ENCODE data around the gene HSPG2. TPM values are rescaled to one million over a fixed set of nuclear protein-coding genes. Genes with fewer than 3 reads are reported as not detected.

Gene HSPG2
- total and polyA plus RNA-seq, 10 of the 15 experiments (the other 5 are each of a cell fraction or from before 2014, with no cell fraction given) = 0.30 to 3.4 (median 0.73) TPM; not detected in 2

GRCh38 chr1:21830792-21831453 is 106.2 kb downstream of the HSPG2 start (continued):
- TF ChIP-seq REST (IDR thresholded peaks at IDR 0.05; ENCODE audit: low read depth, low read length) = no peak
- TF ChIP-seq ATF3 (IDR thresholded peaks at IDR 0.05; ENCODE audit: borderline replicate concordance, extremely low read depth, low read depth, low read length) = no peak
- TF ChIP-seq NFXL1 (IDR thresholded peaks at IDR 0.05; ENCODE audit: borderline replicate concordance) = no peak
- no peak for TF ChIP-seq NFYB (IDR thresholded peaks at IDR 0.05; ENCODE audit: insufficient read depth, low read depth, low read length)
- TF ChIP-seq E2F4 (IDR thresholded peaks at IDR 0.05; ENCODE audit: low read depth, low read length) = no peak

- intact Hi-C loops (cut with micrococcal nuclease; ENCODE audit: unreplicated experiment) (no loop called here), in situ Hi-C loops (cut with MboI) (no loop called here)
- TF ChIP-seq TCF7 (IDR thresholded peaks at IDR 0.05; ENCODE audit: borderline replicate concordance) (no peak), ATF7 (IDR thresholded peaks at IDR 0.05; ENCODE audit: low read depth) (no peak), BACH1 (IDR thresholded peaks at IDR 0.05; ENCODE audit: borderline replicate concordance) (no peak), REST (IDR thresholded peaks at IDR 0.05; ENCODE audit: low read depth, low read length) (no peak), TARDBP (IDR thresholded peaks at IDR 0.05; ENCODE audit: borderline replicate concordance) (no peak), NBN (IDR thresholded peaks at IDR 0.05) (no peak), JUND (IDR thresholded peaks at IDR 0.05; ENCODE audit: low read depth, low read length) (no peak), LARP7 (IDR thresholded peaks at IDR 0.05) (no peak), CHD1 (IDR thresholded peaks at IDR 0.05; ENCODE audit: low read depth, low read length) (no peak), CBX3 (IDR thresholded peaks at IDR 0.05; ENCODE audit: borderline replicate concordance, low read depth) (no peak)
- no peaks in the 10 kb centered on the region for H3K36me3 ChIP-seq (ENCODE audit: control insufficient read depth in 2 of 2, insufficient read depth in 2 of 2, low read length in 1 of 2)
- peaks cover 7% of the 10 kb centered on the region; the same call in 1 of the 3 replicates for H3K9me3 ChIP-seq (replicated peaks; ENCODE audit: control insufficient read depth, insufficient read depth, low read length)
- H3K27ac ChIP-seq (ENCODE audit: control insufficient read depth, insufficient read depth) = no peak overlapping the region
- RAD21 ChIA-PET (ENCODE audit: unreplicated experiment) = no interaction called here
- H4K20me1 ChIP-seq (ENCODE audit: control insufficient read depth, insufficient read depth) = no peaks in the 10 kb centered on the region
- DNase-seq (ENCODE audit: low read depth, low spot score) (no peak), FAIRE-seq (no peak), ATAC-seq (no peak)
- H3K79me2 ChIP-seq (ENCODE audit: control insufficient read depth, insufficient read depth, low read length) = no peaks in the 10 kb centered on the region
- SMC1A ChIA-PET (ENCODE audit: uncharacterized antibody, unreplicated experiment) = no interaction called here
- 49% methylated on average over 17 of the region's 17 CpGs for WGBS (ENCODE audit: insufficient coverage, insufficient replicate concordance, low lambda C conversion rate, missing lambda C conversion rate)
- CTCF ChIA-PET = no interaction called here
- H3K4me1 ChIP-seq (ENCODE audit: control insufficient read depth, insufficient read depth, low read length) = no peaks in the 10 kb centered on the region
- H3K27me3 ChIP-seq (replicated peaks in 1 of 2; ENCODE audit: control insufficient read depth in 2 of 2, insufficient read depth in 2 of 2, low read length in 1 of 2) = no peaks in the 10 kb centered on the region
- H3K4me3 ChIP-seq = no peak overlapping the region
- BruUV-seq (replicated peaks) = no TSS peak
- no peak overlapping the region for H2AFZ ChIP-seq (ENCODE audit: control insufficient read depth, low read depth, low read length)
- POLR2A ChIA-PET = no interaction called here
- H3K9ac ChIP-seq (ENCODE audit: control insufficient read depth, insufficient read depth, low read length) = no peak overlapping the region
- H3K4me2 ChIP-seq (ENCODE audit: control insufficient read depth, insufficient read depth) = no peak overlapping the region
These were observed 107.8 kb downstream of the HSPG2 start for GRCh38 chr1:21829294-21829693.

All from GM12878 (cell line).